Tongue (tissue), 2 donors: ENCODE results near the gene CABP1. TPM values are rescaled to one million over a fixed set of nuclear protein-coding genes. Genes with fewer than 3 reads are reported as not detected.

Experiments used
- DNase-seq: peaks from one replicate; pipeline ENCODE4 v3.0.0-alpha.2; 2015
- total RNA-seq: library from RNA; depleted of rRNA; stranded (reverse); fragments of >200 nt; gene quantifications from one replicate; pipeline ENCODE4 v1.2.3, GENCODE V29; 2014

Gene CABP1
- total RNA-seq, 1 donor from 2014 or later, result 0.51 TPM

GRCh38 chr12:120693848-120694247, 53.4 kb downstream of the CABP1 start:
- DNase-seq, result no peak

GRCh38 chr12:120696626-120697025, 56.2 kb downstream of the CABP1 start:
- DNase-seq, result no peak

GRCh38 chr12:120697344-120697743, 56.9 kb downstream of the CABP1 start:
- no peak for DNase-seq

GRCh38 chr12:120698665-120699064, 58.2 kb downstream of the CABP1 start:
- DNase-seq, result no peak

- no peak for DNase-seq
Measured at GRCh38 chr12:120699553-120699952, 59.1 kb downstream of the CABP1 start.

- no peak for DNase-seq
Measured at GRCh38 chr12:120700886-120701285, 60.5 kb downstream of the CABP1 start.

- no peak for DNase-seq
Measured at GRCh38 chr12:120702637-120703036, 62.2 kb downstream of the CABP1 start.

- no peak for DNase-seq
Measured at GRCh38 chr12:120703311-120703942, 63.0 kb downstream of the CABP1 start.

GRCh38 chr12:120705618-120706017, 65.2 kb downstream of the CABP1 start:
- no peak for DNase-seq

GRCh38 chr12:120706029-120706428, 65.6 kb downstream of the CABP1 start:
- no peak for DNase-seq

- DNase-seq, result no peak
Measured at GRCh38 chr12:120708651-120709050, 68.2 kb downstream of the CABP1 start.

- DNase-seq, result peak; percentile 81
Measured at GRCh38 chr12:120710031-120710804, 69.8 kb downstream of the CABP1 start, which contains the start of gene UNC119B. Gene UNC119B (plus strand): TSS chr12:120710458. CDS start chr12:120710475, 17 bp downstream.

GRCh38 chr12:120710805-120711296, 70.4 kb downstream of the CABP1 start:
- no peak for DNase-seq

GRCh38 chr12:120711411-120711810, 71.0 kb downstream of the CABP1 start:
- DNase-seq, result no peak

GRCh38 chr12:120712610-120713009, 72.2 kb downstream of the CABP1 start:
- DNase-seq, result no peak

- peak; percentile 92 for DNase-seq
Measured at GRCh38 chr12:120713861-120714482, 73.5 kb downstream of the CABP1 start.

Other genes with a start within 250 kb of the CABP1 start
- gene COX6A1, start 202.5 kb upstream of the CABP1 start, total RNA-seq, result 183 TPM
- gene TRIAP1, start 194.2 kb upstream of the CABP1 start, total RNA-seq, result 12.0 TPM
- gene GATC, start 194.2 kb upstream of the CABP1 start, total RNA-seq, result 18.5 TPM
- 92.3 TPM for gene SRSF9, start 170.9 kb upstream of the CABP1 start, total RNA-seq
- 158 TPM for gene DYNLL1, start 144.5 kb upstream of the CABP1 start, total RNA-seq
- 45.9 TPM for gene COQ5, start 111.5 kb upstream of the CABP1 start, total RNA-seq
- gene RNF10, start 106.3 kb upstream of the CABP1 start, total RNA-seq, result 172 TPM
- gene POP5, start 59.2 kb upstream of the CABP1 start, total RNA-seq, result 23.2 TPM
- gene MLEC, start 46.5 kb downstream of the CABP1 start, total RNA-seq, result 67.1 TPM
- 15.1 TPM for gene UNC119B, start 69.8 kb downstream of the CABP1 start, total RNA-seq
- 33.0 TPM for gene ACADS, start 85.2 kb downstream of the CABP1 start, total RNA-seq